HG03097 (cell line): ENCODE measurements around the gene ARHGAP25.

Experiments used
- ATAC-seq: cut with Tn5 transposase; IDR thresholded peaks from one replicate; pipeline ENCODE4 v1.9.1; 2021; ENCODE audit not compliant: unreplicated experiment, low FRiP score

Gene ARHGAP25

GRCh38 chr2:68717305-68717661 is 17.3 kb upstream of the ARHGAP25 start:
- ATAC-seq, result no peak

GRCh38 chr2:68719912-68720311 is 14.7 kb upstream of the ARHGAP25 start:
- no peak for ATAC-seq

- no peak for ATAC-seq
These were observed 13.9 kb upstream of the ARHGAP25 start for GRCh38 chr2:68720665-68721064.

DNA sequence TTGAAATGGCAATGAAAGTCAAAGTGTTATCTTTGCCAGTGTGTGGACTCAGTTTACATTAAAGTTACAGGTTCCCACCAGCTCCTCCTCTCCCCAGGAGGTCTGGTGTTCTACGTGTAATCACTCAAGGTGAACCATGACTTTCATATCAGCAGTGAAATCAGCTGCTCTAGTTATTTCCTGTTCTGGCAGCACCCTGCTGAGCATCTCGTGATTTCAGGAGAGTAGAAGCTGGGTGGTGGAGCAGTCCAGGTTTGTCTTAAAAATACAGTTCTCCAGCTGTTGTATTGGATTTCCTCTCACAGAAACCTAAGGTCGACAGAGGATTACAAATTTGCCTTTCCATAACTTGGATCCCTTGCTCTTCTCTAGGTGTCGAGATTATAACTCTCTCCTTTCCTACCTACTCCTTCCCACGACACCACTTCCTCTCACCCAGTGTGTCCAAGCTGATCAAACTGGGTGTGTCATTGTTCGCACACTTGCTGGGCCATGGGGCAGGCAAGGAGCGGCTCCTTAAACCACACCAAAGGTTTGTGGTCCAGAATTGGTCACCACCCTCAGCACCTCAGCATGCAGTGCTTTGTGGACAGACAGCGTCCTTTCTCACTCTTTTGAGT is 13.0 kb upstream of the ARHGAP25 start:
- peak; percentile 44 for ATAC-seq

GRCh38 chr2:68722712-68723111 is 11.9 kb upstream of the ARHGAP25 start:
- no peak for ATAC-seq

GRCh38 chr2:68723181-68723580 is 11.4 kb upstream of the ARHGAP25 start:
- no peak for ATAC-seq

DNA sequence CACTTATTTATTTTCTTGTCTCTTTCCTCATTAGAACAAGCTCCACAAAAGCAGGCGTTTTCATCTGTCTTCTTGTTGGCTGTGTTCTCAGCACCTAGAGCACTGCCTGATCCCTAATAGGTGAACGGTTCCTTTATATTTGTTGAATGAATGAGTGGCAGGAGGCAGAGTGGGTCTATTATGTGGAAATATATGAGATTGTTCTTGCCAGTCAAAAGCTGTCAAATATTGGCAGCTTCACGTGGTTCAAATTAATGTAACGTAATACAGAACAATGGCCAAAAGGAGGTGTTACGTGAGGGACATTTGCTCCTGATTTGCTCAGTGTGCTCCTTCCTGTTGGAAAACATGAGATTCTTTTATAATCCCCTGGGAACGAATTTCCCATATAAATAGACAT is 8.5 kb upstream of the ARHGAP25 start:
- ATAC-seq, result no peak

DNA sequence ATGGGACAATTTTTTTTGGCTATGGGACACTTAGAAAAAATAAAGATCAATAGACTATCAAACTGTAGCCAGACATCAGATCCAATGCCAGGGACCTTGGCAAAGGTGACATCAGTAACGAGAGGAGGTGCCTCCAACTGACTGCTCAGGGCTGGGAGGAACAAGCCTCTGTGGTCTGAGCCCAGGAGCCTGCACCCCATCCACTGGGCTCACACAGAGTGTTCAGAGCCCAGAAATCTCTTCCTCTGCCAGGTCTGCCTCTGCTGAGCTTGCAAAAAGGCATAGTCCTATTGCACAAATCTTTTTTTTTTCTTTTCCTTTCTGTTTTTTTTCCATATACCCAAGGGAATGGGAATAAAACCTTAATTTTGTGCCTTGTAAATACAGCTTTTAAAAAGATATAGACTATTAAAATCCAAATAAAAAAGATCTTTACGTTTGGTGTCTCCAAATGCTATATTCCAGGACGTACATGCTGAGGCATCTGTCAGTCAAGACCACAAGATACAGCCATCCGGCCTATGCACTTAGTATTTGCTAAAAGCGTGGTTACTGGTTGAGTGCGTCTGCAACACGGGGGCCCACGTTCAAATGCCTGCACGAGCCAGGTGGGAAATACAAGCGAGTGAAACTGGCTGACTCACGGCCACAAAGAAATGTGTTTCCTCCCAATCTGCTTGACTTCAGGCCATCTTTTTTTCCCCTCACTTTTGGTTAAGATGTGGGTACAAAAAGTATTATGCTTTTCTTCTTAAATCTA is 7.8 kb upstream of the ARHGAP25 start:
- ATAC-seq, result peak; percentile 77

GRCh38 chr2:68727683-68728375 is 6.8 kb upstream of the ARHGAP25 start:
- no peak for ATAC-seq

- no peak for ATAC-seq
These were observed 3.8 kb upstream of the ARHGAP25 start for GRCh38 chr2:68730828-68731227.

DNA sequence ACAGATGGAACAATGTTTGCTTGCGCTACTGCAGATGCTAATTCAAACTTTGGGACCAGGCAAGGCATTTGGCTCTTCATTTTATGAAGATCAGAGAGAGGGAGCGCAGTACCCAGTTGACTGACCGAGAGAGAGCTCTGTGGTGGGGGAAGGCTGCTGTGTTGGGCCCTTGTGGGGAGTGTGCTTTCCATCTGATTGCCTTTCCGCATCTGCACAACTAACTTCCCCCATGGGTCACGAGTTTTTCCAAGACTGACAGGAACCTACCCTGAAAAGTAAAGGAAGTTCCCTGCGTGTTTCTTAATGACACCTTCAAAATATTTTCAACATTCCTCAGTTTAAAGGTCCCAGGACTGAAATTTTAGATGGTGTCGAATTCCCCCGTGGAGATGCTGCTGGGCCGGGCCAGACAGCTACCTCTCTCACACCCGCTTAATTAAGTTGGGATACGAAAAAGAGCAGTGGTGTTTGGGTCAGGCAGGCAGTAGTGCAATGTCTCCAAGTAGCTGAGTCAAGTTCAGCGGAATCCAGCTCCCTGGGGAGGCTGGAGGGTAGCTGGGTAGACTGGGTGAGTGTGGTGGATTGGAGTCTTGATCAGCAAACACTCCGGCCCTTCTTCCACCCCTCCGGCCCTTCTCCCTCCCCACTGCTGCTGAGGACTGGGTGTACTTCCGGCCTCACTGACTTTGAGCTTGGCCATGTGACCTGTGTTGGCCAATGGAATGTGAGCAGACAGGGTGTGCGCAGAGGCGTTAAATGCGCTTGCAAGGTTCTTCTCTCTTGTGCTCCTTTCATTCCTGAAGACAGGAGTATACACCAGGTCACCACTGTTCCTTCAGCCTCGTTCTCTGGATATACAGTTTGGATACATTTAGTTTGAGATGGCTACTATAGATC is 2.3 kb upstream of the ARHGAP25 start:
- no peak for ATAC-seq

DNA sequence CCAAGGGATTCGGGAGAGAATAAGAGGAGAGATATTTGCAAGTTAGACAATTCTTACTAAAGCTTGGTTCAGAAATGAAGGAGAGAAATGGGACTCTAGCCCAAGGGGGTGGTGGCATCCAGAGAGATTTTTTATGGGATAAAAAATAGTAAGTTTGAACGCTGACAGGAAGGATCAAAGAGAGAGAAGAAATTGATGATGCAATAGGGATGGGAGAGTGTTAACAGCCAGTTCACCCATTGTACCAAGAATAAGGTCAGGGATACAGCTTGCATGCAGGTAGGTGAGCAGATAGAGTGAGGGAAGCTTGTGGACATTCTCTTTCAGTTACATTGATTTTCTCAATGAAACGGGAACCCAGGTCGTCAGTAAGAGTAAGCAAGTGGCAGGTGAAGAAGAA is 1.2 kb upstream of the ARHGAP25 start:
- ATAC-seq, result no peak

DNA sequence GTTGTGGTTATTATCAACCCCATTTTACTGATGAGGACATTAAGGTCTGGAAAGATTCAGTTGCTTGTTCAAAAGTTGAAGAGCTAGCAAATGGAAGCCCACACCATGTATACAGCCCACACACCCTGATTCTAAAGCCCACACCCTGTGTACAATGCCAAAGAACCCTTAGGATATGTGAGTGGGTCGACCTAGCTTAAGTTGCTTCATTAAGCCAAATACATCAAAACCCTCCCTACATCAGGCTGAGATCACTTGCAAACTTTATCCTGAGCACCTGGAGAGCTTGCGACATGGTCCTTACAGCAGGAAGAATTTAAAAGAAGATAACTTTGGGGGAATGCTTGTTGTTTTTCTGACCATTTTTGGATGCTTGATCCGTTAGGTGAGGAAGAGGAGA is 435 bp upstream of the ARHGAP25 start:
- ATAC-seq, result no peak

DNA sequence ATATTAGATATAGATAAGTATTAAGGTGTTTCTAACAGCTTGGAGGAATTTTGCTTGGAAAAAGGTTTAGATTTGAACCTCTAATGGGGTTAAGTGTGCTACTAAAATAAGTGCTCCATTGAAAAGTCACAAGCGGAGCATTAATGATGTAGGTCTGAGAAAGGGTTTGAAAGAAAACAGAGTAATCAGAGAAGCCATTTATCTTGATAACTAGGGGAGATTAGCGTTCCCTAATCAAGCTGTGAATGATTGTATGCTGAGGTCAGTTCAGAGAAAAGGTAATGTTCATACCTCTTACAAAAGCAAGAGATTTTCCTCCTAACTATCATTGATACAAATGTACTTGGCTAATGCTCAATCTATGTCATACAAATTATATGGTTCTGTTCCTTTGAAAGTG is 1.5 kb downstream of the ARHGAP25 start:
- no peak for ATAC-seq

- peak; percentile 34 for ATAC-seq
These were observed 3.1 kb downstream of the ARHGAP25 start for GRCh38 chr2:68737711-68738110.

GRCh38 chr2:68738906-68739594 is 4.4 kb downstream of the ARHGAP25 start:
- no peak for ATAC-seq

- ATAC-seq, result no peak
These were observed 5.2 kb downstream of the ARHGAP25 start for GRCh38 chr2:68739595-68740399.

DNA sequence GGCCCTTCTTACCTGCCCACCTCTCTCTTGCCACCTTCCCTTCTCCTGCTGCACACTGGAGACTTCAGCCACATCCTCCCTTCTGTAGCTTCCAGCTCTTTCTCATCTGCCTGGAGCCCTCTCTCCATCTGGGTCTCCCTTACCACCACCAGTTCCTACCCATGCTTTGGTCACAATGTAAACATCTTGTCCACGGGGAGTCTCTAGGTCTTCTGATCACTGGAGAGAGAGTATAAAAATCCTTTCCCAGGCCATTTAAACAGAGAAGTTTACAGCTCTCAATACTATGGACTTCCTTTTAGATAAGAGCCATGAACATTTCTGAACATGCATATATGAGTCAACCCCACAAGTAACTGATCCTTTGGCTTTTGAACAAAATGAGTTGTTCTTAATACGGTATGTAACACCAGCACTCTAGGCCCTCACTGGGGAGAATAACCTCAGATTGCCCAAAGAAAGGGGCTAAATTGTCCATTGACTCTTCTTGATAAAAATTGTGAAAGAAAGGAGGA is 5.8 kb downstream of the ARHGAP25 start:
- no peak for ATAC-seq

DNA sequence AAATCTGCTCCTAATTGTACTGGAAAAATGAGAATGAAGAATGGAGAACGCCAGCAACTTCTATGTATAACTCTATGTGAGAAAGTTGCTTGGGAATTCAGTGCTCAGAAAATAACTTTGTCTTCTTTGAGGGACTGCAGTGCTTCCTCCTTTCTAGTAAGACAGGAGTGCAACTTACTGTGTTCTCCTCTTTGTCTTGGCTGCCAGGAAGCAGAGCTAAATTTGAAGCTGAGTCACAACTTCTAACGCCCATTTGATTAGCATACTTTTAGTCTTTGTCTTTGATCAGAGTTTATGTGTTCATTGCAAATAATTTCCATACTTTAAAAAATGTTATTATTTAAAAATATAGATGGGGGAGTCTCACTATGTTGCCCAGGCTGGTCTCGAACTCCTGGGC is 6.6 kb downstream of the ARHGAP25 start:
- no peak for ATAC-seq
